GM19035 (cell line): ENCODE data around the gene BPIFB2.

Source experiments
- ATAC-seq: cut with Tn5 transposase; IDR thresholded peaks from one replicate; pipeline ENCODE4 v1.9.1; 2021; ENCODE audit not compliant: unreplicated experiment

BPIFB2 gene

GRCh38 chr20:33005908-33006775 lies 1.4 kb upstream of the BPIFB2 start:
- ATAC-seq = no peak

DNA sequence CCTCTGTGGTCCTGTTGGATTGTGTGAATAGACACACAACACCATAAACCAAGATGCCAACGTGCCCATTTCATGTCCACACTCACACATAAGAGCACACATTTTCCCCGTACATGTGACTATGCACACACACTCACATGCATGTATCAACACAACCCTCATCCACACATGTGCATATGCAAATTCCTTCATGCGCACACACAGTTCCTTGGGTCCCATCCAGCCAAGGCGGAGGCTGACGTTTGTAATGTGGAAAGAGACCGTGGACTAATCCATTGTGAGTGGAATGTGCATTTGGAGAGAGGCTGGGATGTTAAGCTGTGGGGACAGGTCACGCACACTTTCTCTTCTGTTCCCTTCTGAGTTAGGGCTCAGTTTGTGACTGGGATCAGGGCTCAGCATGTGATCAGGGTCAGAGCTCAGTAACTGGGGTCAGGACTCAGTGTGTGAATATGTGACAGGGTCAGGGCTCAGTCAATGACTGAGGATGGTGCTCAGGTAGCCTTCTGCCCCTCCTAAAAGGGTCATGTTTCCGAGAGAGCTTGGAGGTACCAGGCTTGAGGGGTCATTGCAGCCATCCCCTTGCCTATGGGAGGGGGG lies 628 bp upstream of the BPIFB2 start:
- ATAC-seq = no peak

- ATAC-seq = no peak
These were observed 1.1 kb downstream of the BPIFB2 start for GRCh38 chr20:33008336-33009213.

- ATAC-seq = no peak
These were observed 2.0 kb downstream of the BPIFB2 start for GRCh38 chr20:33009214-33010132.

DNA sequence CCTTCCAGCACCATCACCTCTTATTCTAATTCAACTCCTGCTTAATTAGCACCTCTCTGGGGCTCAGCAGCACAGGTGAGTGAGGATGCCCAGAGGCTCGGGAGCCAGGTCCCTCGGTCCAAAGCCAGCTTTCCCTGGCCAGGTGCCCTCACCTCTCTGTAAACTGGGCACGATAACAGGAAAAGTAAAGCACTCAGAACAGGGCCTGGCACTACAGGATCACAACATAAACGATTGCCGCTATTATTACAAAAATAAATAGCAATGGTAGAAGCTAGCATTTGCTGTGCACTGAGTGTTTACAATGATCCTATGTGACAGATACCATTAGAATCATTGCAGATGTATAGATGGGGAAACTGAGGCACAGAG lies 2.6 kb downstream of the BPIFB2 start:
- ATAC-seq = no peak

DNA sequence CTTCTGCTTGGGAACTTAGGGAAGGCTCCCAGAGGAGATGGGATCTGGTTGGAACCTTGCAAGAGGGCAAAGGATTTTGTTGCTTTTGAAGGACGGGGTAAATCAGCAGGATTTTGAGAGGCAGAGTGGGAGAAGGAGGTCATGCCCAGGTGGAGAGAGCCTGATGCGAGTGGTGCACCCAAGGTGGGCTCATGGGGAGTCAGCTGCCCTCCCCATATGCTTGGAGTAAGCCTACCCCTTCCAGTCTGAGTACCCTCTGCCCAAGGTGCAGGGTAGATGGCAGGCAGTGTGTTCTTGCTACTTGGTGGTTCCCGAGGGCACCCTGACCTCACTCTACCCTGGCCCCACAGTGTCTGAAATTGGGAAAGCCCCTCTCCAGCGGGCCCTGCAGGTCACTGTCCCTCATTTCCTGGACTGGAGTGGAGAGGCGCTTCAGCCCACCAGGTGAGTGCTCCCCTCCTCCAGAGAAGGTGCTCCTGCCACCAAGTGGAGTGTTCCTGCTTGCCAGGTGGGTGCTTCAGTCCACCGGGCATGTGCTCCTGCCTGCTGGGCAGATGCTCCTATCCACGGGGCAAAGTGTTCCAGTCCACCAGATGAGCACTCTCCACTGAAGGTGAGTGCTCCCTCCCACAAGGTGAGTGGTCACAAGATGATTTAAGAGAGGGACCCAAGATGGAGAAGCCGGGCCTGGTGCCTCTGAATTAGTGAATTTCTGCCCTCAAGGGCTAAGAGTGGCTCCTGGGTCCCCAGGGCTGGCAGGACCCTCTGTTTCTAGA lies 3.4 kb downstream of the BPIFB2 start:
- no peak for ATAC-seq

DNA sequence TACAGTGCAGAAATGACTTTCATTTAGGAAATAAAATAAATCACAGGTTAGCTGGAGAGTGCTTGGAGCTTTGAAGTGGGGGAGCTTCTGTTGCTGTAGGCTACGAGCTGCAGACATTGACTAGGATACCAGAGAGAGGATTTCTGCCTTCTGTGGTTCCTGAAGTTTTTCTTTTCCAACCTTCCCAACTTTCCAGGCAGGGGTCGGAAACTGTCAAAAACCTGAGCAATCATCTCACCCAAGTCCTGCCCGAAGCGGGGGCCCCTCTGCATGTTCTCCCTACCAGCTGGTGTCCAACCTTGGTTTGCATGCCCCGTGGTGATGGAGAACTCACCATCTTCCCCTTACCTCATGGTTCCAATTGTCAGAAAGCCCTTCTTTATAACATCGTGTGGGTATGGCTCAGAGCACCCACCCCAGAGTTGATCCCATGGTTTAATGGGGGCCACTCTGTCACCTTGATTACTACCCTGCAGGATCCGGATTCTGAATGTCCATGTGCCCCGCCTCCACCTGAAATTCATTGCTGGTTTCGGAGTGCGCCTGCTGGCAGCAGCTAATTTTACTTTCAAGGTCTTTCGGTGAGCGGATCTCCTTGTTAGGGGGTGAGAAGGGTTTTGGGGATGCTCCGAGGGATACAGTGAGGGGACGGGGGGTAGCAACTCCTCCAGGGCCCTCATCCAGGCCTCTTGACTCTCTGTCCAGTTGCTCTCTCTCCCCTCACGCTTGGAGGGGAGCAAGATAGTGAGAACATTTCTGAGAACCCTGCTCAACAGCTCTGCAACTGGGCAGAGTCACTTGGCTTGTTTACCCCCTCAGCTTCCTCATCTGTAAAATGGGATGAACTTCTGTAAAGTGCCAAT lies 5.1 kb downstream of the BPIFB2 start:
- no peak for ATAC-seq

DNA sequence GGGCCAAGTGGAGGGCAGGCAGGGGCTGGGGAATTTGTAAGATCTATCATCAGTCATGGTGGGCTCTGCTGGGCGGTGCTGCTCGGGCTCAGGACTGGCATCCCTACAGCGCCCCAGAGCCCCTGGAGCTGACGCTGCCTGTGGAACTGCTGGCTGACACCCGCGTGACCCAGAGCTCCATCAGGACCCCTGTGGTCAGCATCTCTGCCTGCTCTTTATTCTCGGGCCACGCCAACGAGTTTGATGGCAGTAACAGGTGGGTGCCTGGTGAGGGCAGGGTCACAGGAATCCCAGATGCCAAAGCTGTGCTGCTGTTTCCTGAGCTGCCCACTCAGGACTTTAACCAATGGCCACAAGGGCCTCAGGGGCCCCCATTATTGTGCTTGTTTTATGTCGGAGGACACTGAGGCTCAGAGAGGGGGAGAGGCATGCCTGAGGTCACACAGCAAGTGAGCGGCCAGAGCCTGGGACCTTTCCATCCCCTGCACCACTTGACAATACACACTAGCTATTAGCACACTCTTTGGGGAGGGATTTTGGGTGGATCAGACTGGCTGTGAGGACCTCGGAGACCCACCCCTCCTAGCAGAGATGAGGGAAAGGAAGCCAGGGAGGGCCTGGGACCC lies 6.3 kb downstream of the BPIFB2 start:
- no peak for ATAC-seq

- no peak for ATAC-seq
These were observed 7.0 kb downstream of the BPIFB2 start for GRCh38 chr20:33014336-33015113.

- ATAC-seq = no peak
These were observed 7.6 kb downstream of the BPIFB2 start for GRCh38 chr20:33015114-33015484.

DNA sequence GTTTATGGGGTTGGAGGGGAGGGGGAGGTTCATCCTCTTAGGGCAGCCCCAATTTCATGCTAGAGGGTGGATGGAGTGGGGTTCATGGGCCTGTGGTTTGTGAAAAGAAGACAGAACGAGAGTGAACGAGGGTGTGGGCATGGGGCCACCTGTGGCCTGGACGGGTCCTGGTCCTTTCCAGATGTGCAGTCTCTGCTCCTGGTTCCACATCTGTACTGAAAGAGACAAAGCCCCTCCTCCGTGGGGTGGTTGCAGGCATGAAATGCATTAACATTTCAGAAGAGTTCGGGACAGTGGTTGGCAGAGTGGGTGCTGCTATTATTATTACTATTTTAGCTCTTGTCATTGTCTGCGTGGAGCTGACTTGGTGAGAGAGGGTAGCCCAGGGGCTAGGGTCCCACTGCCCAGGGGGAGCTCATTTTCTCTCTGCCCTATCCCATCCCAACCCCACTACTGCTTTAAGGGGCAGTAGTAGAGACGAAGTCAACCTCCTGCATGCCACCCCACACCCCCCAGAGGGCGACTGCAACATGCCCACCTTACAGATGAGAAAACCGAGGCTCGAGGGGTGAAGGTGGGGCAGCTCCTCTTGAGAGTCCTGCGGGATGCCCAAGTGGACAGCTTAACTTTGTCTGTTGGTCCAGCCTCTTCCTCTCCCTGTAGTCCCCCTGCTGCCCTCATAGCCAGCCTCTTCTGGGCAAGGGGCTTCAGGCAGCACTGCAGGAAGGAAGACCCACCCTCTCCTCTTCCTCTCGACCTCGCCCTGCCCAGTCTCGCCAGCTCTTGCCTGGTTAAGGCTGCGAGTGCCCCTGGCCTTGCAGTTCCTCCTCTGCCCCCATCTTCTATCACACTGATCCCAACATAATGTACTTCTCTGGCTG lies 8.4 kb downstream of the BPIFB2 start:
- ATAC-seq = no peak

DNA sequence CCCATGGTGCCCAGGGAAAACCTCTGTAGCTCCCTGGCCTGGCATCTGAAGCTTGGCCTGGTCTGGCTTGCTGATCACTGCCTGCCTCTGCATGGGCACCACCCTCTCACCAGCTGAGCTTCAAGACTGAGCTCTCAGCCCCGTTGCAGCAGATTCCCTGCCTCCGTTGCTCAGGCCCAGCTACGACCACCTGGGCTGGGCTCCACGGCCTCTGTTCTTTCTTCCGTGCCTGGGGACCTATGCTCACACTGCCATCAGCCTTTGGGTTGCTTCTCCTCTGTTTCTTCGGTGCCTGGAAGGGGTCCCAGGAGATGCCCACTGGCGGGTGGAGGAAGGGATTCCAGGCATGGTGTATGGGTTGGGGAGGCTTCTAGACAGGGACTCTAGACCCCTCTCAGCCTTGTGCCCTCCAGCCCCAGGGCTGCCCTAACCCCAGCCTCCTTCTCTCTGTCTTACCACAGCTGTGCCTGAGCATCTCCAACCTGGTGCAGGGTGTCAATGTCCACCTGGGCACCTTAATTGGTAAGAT lies 9.1 kb downstream of the BPIFB2 start:
- no peak for ATAC-seq

- no peak for ATAC-seq
These were observed 10.0 kb downstream of the BPIFB2 start for GRCh38 chr20:33017542-33017941.

DNA sequence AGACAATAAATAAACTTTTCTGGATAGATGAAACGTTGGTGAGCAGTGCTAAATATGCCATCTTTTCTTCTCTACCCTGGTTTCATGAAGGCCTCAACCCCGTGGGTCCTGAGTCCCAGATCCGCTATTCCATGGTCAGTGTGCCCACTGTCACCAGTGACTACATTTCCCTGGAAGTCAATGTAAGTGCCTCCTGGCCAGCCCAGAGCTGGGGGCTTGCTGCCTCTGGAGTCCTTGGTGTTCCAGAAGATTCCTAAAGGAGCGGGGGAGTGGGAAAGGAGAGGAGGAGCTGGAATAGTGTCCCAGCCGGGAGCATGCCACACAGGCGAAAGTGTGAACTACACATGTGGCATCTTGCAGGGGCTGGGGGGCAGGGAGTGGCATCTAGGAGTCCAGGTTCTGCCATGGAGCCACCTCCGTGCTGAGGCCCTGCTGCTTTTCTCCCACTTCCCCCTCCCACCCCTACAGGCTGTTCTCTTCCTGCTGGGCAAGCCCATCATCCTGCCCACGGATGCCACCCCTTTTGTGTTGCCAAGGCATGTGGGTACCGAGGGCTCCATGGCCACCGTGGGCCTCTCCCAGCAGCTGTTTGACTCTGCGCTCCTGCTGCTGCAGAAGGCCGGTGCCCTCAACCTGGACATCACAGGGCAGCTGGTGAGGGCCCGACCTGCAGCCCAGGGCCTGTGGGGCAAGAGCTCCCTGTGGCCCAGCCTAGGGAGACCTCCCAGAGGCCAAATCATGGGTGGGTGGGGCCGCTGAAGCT lies 10.8 kb downstream of the BPIFB2 start:
- no peak for ATAC-seq

DNA sequence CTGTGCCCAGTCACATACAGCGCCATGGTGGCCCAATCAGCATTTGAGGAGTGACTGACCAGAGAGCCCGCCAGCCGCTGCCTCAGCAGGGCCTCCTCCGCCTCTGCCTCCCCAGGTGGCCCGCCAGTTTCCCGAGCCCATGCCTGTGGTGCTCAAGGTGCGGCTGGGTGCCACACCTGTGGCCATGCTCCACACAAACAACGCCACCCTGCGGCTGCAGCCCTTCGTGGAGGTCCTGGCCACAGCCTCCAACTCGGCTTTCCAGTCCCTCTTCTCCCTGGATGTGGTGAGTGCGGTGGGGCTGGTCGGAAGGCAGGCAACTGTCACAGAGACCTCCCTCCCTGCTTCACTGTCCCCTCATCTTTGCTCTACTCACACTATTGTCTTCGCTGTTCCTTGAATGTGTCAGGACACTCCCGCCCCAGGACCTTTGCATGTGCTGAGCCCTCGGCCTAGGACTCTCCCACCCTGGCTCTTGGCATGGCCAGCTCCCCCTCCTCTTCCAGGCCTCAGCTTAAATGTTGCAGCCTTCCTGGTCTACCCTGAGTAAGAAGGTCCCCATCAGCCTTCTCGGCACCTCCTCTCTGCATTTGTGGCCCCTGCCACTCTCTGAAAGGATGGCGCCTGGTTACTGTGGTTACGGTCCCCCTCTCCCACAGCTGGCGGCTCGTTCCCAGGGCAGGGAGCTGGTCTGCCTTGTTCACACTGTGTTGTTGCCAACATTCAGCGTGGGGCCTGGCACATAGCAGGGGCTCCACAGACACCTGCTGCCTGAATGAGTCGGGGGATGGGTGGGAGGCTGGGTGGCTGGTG lies 12.2 kb downstream of the BPIFB2 start:
- ATAC-seq = no peak
